ENCODE results near the gene NT5C3A. TPM values are rescaled to one million over a fixed set of nuclear protein-coding genes. Genes with fewer than 3 reads are reported as not detected.

The NT5C3A gene
- total and polyA plus RNA-seq, 11 donors = 13.1 to 32.2 (median 19.2) TPM

DNA sequence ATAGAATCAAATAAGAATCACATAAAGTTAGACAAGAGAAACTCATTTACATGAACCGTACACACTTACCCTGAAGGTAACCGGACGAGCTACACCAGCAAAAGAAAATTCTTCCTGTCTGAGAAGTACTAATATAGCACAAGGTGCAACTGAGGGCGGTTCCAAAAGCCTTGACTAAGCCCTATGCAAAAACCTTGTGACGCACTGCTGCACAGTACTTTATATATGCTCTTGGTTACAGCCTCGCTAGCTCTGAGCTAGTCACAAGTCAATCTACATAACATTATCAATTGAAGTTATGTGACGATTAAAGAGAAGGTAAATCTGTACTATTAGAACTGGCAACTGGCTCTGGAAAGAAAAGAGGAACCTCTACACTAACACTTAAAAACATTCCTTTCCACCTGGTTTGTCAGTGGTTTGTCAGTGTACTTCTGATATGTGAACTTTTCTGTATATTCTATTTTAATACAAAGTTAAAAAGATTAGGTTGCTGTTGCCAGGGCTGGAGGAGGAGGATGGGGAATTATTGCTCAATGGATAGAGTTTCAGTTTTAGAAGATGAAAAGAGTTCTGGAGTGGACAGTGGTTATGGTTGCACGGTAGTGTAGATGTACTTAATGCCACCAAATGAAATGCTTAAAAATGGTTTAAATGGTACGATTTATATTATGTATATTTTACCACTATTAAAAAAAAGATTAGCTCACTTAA is 21.6 kb downstream of the NT5C3A start:
- TF ChIP-seq, protein P1, sequence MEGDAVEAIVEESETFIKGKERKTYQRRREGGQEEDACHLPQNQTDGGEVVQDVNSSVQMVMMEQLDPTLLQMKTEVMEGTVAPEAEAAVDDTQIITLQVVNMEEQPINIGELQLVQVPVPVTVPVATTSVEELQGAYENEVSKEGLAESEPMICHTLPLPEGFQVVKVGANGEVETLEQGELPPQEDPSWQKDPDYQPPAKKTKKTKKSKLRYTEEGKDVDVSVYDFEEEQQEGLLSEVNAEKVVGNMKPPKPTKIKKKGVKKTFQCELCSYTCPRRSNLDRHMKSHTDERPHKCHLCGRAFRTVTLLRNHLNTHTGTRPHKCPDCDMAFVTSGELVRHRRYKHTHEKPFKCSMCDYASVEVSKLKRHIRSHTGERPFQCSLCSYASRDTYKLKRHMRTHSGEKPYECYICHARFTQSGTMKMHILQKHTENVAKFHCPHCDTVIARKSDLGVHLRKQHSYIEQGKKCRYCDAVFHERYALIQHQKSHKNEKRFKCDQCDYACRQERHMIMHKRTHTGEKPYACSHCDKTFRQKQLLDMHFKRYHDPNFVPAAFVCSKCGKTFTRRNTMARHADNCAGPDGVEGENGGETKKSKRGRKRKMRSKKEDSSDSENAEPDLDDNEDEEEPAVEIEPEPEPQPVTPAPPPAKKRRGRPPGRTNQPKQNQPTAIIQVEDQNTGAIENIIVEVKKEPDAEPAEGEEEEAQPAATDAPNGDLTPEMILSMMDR (IDR thresholded peaks at IDR 0.05) = no peak
- TF ChIP-seq POLR2A (IDR thresholded peaks at IDR 0.05) = no peak
- Histone ChIP-seq H3K9me3 (no peaks in the 10 kb centered on the region), H3K4me3 (peak overlapping the region in 10 of 12 donors; percentile 6 to 60 (median 52)), H3K4me1 (peaks cover 0 to 67% (median 52%) of the 10 kb centered on the region in 12 donors), H3K27ac (peak overlapping the region in 11 of 12 donors; percentile 4 to 83 (median 67)), H3K27me3 (no peaks in the 10 kb centered on the region), H3K36me3 (no peaks in the 10 kb centered on the region)
- ATAC-seq = peak; percentile 68 to 84 (median 82)
- peak in 2 of 5 donors; percentile 19 to 37 for DNase-seq
- WGBS, 4 donors = 26 to 37% (median 31%) methylated on average over 9 of the region's 9 CpGs
- intact Hi-C loops (cut with DNase I) = loop anchor here in 4 of 10 donors (5.0 to 10.0 kb wide), 3 partner anchors 84 to 196 kb away; partner anchors contain the start of gene FKBP9 (in 3 of the 4)

DNA sequence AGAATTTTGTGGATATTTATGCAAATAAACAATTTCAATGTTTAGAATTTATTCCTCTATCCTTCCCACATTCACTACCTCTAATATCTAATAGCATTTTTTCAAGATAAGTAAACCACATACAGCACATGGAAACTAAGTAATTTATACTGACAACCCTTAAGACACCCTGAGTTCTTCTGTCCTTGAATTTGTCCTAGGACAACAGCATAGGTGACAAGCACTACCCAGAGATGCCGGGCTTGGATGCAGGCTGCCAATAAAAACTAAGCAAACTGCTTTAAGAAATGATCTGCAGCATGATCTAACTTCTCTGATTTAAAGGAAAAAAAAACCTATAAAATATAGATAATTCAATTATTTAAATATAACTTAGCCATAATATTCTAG is 22.7 kb downstream of the NT5C3A start:
- TF ChIP-seq, protein P1 (IDR thresholded peaks at IDR 0.05) = no peak
- no peak for TF ChIP-seq POLR2A (IDR thresholded peaks at IDR 0.05)
- intact Hi-C loops (cut with DNase I) = loop anchor here in 5 of 10 donors (5.0 to 10.0 kb wide), 3 partner anchors 83 to 195 kb away; partner anchors contain the start of gene FKBP9 (in 4 of the 5)
- H3K4me3 ChIP-seq = peak overlapping the region in 11 of 12 donors; percentile 31 to 60 (median 51)
- peaks cover 0 to 63% (median 50%) of the 10 kb centered on the region in 12 donors for H3K4me1 ChIP-seq
- H3K27ac ChIP-seq = peak overlapping the region in 11 of 12 donors; percentile 15 to 83 (median 67)
- no peaks in the 10 kb centered on the region for H3K27me3 ChIP-seq
- ATAC-seq (peak in 2 of 4 donors; percentile 30 to 32), DNase-seq (peak in 1 of 5 donors; percentile 20)
- H3K36me3 ChIP-seq = peaks cover 0 to 4% (median 0%) of the 10 kb centered on the region in 9 donors
- 3 to 14% (median 7%) methylated on average over 1 of the region's 1 CpG for WGBS, 4 donors
- no peaks in the 10 kb centered on the region for H3K9me3 ChIP-seq

DNA sequence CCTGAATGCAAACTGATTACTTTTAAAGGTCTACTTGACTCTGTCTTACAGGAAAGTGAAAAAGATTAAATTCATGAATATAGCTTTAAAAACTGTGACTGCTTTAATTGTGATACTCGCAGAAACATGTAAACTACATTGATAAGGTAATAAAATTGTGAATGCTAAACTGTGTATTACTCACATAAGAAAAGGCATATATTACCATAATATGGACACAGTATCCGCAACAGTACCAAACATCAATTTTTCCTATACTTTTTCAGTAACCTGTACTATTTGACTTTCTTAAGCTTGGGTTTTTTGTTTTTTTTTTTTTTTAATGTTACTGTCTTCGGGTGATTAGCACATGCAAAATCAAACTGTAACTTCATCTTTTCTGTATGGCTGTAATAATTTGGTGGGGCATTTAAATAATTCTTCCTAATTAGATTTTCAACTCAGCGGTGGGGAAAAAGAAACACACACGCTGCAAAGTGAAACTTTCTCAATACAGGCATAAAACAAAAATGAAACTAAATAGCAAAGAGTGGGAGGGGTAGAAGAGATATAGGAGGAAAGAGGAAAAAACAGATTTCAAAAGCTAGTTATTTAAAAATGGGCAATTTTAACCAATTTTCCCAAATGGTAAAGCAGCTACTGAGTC is 23.2 kb downstream of the NT5C3A start:
- peak in 1 of 4 donors; percentile 54 for ATAC-seq
- peak overlapping the region in 11 of 12 donors; percentile 15 to 83 (median 67) for H3K27ac ChIP-seq
- H3K9me3 ChIP-seq = no peaks in the 10 kb centered on the region
- H3K4me1 ChIP-seq = peaks cover 0 to 58% (median 44%) of the 10 kb centered on the region in 12 donors
- intact Hi-C loops (cut with DNase I) = loop anchor here in 1 of 10 donors (5.0 kb wide), 1 partner anchor 82 kb away; the partner anchor contains the start of gene FKBP9
- peak overlapping the region in 11 of 12 donors; percentile 31 to 60 (median 51) for H3K4me3 ChIP-seq
- DNase-seq = no peak
- TF ChIP-seq, protein P1 (IDR thresholded peaks at IDR 0.05) = no peak
- no peak for TF ChIP-seq POLR2A (IDR thresholded peaks at IDR 0.05)
- WGBS, 4 donors = 16 to 32% (median 23%) methylated on average over 5 of the region's 5 CpGs
- peaks cover 0 to 4% (median 0%) of the 10 kb centered on the region in 9 donors for H3K36me3 ChIP-seq
- no peaks in the 10 kb centered on the region for H3K27me3 ChIP-seq
